GM08714 (cell line): ENCODE data around the gene FOXQ1.
"Not testable (repeated sequence)": the region's sequence is repeated elsewhere in the genome, so short reads cannot be mapped to it uniquely, and the experiment has no call there.

Experiments used
- H3K4me3 ChIP-seq: fragments of 200-500 bp; sonication (Bioruptor generic); 2 replicates; pipeline ENCODE4 v1.5.1; 2014; ENCODE audit warnings: mild to moderate bottlenecking, low read length, inconsistent platforms
- ZNF274 ChIP-seq: IDR thresholded peaks from 2 replicates; pipeline ENCODE4 v1.6.1; 2012; ENCODE audit warnings: mild to moderate bottlenecking, low read depth, low read length

Gene FOXQ1

GRCh38 chr6:1346558-1347091 lies 34.7 kb downstream of the FOXQ1 start:
- TF ChIP-seq ZNF274, result no peak
- no peak overlapping the region for H3K4me3 ChIP-seq

GRCh38 chr6:1347161-1347560 lies 35.3 kb downstream of the FOXQ1 start:
- no peak for TF ChIP-seq ZNF274
- no peak overlapping the region for H3K4me3 ChIP-seq

DNA sequence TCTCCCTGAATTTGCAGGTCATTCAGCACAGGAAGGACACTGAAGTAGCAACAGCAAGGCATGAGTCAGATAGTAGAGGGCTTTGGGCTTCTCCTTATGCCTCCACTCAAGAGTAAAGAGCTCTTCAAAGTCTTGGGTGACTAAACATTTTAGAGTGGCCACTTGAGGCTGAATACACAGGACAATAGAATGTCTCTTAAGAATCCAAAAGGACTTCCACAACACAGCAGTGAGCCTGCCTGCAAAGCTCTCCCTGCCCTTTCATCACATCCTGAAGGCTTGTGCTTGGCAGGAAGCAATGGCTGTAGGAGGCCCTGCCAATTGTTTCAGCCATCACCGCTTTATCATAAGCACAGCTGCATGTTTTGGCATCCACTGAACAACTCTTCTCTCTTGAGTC lies 36.8 kb downstream of the FOXQ1 start:
- no peak for TF ChIP-seq ZNF274
- H3K4me3 ChIP-seq, result no peak overlapping the region

DNA sequence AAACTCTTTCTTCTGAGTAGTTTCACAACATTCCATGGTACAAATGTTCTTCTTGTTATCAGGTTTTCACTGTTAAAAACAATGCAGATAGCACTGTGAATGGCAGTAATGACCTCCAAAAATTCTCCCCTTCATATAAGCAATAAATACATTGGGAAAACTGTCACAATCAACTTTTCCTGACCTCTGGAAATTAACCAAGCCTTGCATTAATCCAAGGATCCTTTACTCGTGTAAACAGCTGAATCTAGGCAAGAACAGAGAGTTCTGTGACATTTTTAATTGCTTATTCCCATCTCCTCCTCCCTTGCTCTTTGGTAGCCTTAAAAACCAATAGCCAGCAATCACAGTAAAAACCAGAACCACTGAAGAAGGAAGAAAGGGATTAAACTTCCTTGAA lies 37.8 kb downstream of the FOXQ1 start:
- no peak for TF ChIP-seq ZNF274
- no peak overlapping the region for H3K4me3 ChIP-seq

- TF ChIP-seq ZNF274, result no peak
- no peak overlapping the region for H3K4me3 ChIP-seq
Measured at GRCh38 chr6:1351381-1352008, 39.6 kb downstream of the FOXQ1 start.

GRCh38 chr6:1355068-1355467 lies 43.2 kb downstream of the FOXQ1 start:
- not testable (repeated sequence) for H3K4me3 ChIP-seq

DNA sequence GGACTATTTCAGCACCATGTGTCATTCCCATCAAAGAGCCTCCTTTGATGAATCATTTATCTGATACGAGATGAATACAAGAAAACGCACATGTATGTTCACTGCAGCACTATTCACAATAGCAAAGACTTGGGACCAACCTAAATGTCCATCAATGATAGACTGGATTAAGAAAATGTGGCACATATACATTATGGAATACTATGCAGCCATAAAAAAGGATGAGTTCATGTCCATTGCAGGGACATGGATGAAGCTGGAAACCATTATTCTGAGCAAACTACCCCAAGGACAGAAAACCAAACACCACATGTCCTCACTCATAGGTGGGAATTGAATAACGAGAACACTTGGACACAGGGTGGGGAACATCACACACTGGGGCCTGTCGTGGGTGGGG lies 49.8 kb downstream of the FOXQ1 start:
- H3K4me3 ChIP-seq, result not testable (repeated sequence)

GRCh38 chr6:1362643-1363042 lies 50.7 kb downstream of the FOXQ1 start:
- TF ChIP-seq ZNF274, result no peak

GRCh38 chr6:1363298-1363697 lies 51.4 kb downstream of the FOXQ1 start:
- no peak for TF ChIP-seq ZNF274
- no peak overlapping the region for H3K4me3 ChIP-seq

More at GRCh38 chr6:1362643-1363042, 50.7 kb downstream of the FOXQ1 start:
- H3K4me3 ChIP-seq, result no peak overlapping the region

GRCh38 chr6:1363729-1364572 lies 52.1 kb downstream of the FOXQ1 start:
- no peak for TF ChIP-seq ZNF274
- H3K4me3 ChIP-seq, result no peak overlapping the region
